Measurements from ENCODE around the gene MAP3K20. TPM values are rescaled to one million over a fixed set of nuclear protein-coding genes. Genes with fewer than 3 reads are reported as not detected.
"Not testable (repeated sequence)": the region's sequence is repeated elsewhere in the genome, so short reads cannot be mapped to it uniquely, and the experiment has no call there.

Gene MAP3K20
- total RNA-seq, 1 donor from 2014 or later, result 33.7 TPM

- Mint-ChIP-seq H3K4me1 (peaks cover 19% of the 10 kb centered on the region), H3K36me3 (peaks cover 4% of the 10 kb centered on the region), H3K9me3 (no peaks in the 10 kb centered on the region), H3K27me3 (ENCODE audit: low read depth) (no peaks in the 10 kb centered on the region), H3K27ac (no peak overlapping the region), H3K4me3 (no peak overlapping the region)
- TF ChIP-seq CTCF (IDR thresholded peaks at IDR 0.05; ENCODE audit: unreplicated experiment), result no peak
- no peak for DNase-seq (ENCODE audit: low spot score in 2 of 2, unreplicated experiment in 2 of 2)
Measured at GRCh38 chr2:173030561-173031490, 44.8 kb upstream of the MAP3K20 start.

- no peaks in the 10 kb centered on the region for H3K9me3 Mint-ChIP-seq
- no peak overlapping the region for H3K4me3 Mint-ChIP-seq
- no peaks in the 10 kb centered on the region for H3K27me3 Mint-ChIP-seq (ENCODE audit: low read depth)
- no peak overlapping the region for H3K27ac Mint-ChIP-seq
- no peak for TF ChIP-seq CTCF (IDR thresholded peaks at IDR 0.05; ENCODE audit: unreplicated experiment)
- DNase-seq (ENCODE audit: low spot score in 2 of 2, unreplicated experiment in 2 of 2), result no peak
- peaks cover 4% of the 10 kb centered on the region for H3K36me3 Mint-ChIP-seq
- peaks cover 11% of the 10 kb centered on the region for H3K4me1 Mint-ChIP-seq
Measured at GRCh38 chr2:173032032-173032431, 43.6 kb upstream of the MAP3K20 start.

- H3K4me3 Mint-ChIP-seq, result no peak overlapping the region
Measured at GRCh38 chr2:173033084-173033483, 42.6 kb upstream of the MAP3K20 start.

GRCh38 chr2:173034143-173034542, 41.5 kb upstream of the MAP3K20 start:
- no peak overlapping the region for H3K4me3 Mint-ChIP-seq
- peaks cover 7% of the 10 kb centered on the region for H3K4me1 Mint-ChIP-seq
- H3K27me3 Mint-ChIP-seq (ENCODE audit: low read depth), result no peaks in the 10 kb centered on the region
- H3K36me3 Mint-ChIP-seq, result peaks cover 8% of the 10 kb centered on the region
- DNase-seq (ENCODE audit: low spot score in 2 of 2, unreplicated experiment in 2 of 2), result no peak
- TF ChIP-seq CTCF (IDR thresholded peaks at IDR 0.05; ENCODE audit: unreplicated experiment), result no peak
- no peaks in the 10 kb centered on the region for H3K9me3 Mint-ChIP-seq
- no peak overlapping the region for H3K27ac Mint-ChIP-seq

More at GRCh38 chr2:173033084-173033483, 42.6 kb upstream of the MAP3K20 start:
- no peak for DNase-seq (ENCODE audit: low spot score in 2 of 2, unreplicated experiment in 2 of 2)
- TF ChIP-seq CTCF (IDR thresholded peaks at IDR 0.05; ENCODE audit: unreplicated experiment), result no peak
- Mint-ChIP-seq H3K27ac (no peak overlapping the region), H3K27me3 (ENCODE audit: low read depth) (no peaks in the 10 kb centered on the region), H3K36me3 (peaks cover 4% of the 10 kb centered on the region), H3K4me1 (peaks cover 13% of the 10 kb centered on the region), H3K9me3 (no peaks in the 10 kb centered on the region)

GRCh38 chr2:173037245-173038120, 38.2 kb upstream of the MAP3K20 start:
- no peak for TF ChIP-seq CTCF (IDR thresholded peaks at IDR 0.05; ENCODE audit: unreplicated experiment)

GRCh38 chr2:173038257-173038656, 37.4 kb upstream of the MAP3K20 start:
- not testable (repeated sequence) for H3K27ac Mint-ChIP-seq; H3K36me3 Mint-ChIP-seq; DNase-seq (ENCODE audit: low spot score in 2 of 2, unreplicated experiment in 2 of 2); H3K27me3 Mint-ChIP-seq (ENCODE audit: low read depth); H3K4me1 Mint-ChIP-seq; H3K9me3 Mint-ChIP-seq; H3K4me3 Mint-ChIP-seq

More at GRCh38 chr2:173037245-173038120, 38.2 kb upstream of the MAP3K20 start:
- Mint-ChIP-seq H3K9me3 (no peaks in the 10 kb centered on the region), H3K27me3 (ENCODE audit: low read depth) (no peaks in the 10 kb centered on the region), H3K4me1 (peaks cover 7% of the 10 kb centered on the region), H3K36me3 (peaks cover 7% of the 10 kb centered on the region), H3K27ac (no peak overlapping the region), H3K4me3 (no peak overlapping the region)
- no peak for DNase-seq (ENCODE audit: low spot score in 2 of 2, unreplicated experiment in 2 of 2)

All from mesothelial cell of epicardium (in vitro differentiated cells).